ENCODE data around the gene OGG1.
A peak's percentile ranks its signal among the peaks of the same experiment; 100 is the strongest.
"Not testable (repeated sequence)": the region's sequence is repeated elsewhere in the genome, so short reads cannot be mapped to it uniquely, and the experiment has no call there.

The OGG1 gene

GRCh38 chr3:9768141-9768775, 18.5 kb downstream of the OGG1 start:
- Mint-ChIP-seq H3K27ac (peak overlapping the region; percentile 90), H3K4me1 (peaks cover 58% of the 10 kb centered on the region), H3K9me3 (no peaks in the 10 kb centered on the region), H3K4me3 (peak overlapping the region; percentile 80), H3K36me3 (peaks cover 62% of the 10 kb centered on the region)
- ATAC-seq = no peak
- no peak for DNase-seq (ENCODE audit: low spot score in 2 of 2)

- Mint-ChIP-seq H3K27ac (peak overlapping the region; percentile 90), H3K36me3 (peaks cover 54% of the 10 kb centered on the region), H3K9me3 (no peaks in the 10 kb centered on the region), H3K4me3 (peak overlapping the region; percentile 80), H3K4me1 (peaks cover 58% of the 10 kb centered on the region)
- DNase-seq (ENCODE audit: low spot score in 2 of 2) = no peak
- ATAC-seq = peak; percentile 3
These were observed 19.3 kb downstream of the OGG1 start for GRCh38 chr3:9769012-9769411.

- Mint-ChIP-seq H3K9me3 (no peaks in the 10 kb centered on the region), H3K4me3 (peak within 1 kb of the TSS; percentile 80), H3K27ac (peak within 1 kb of the TSS; percentile 90), H3K36me3 (peaks cover 48% of the 10 kb centered on the region), H3K4me1 (peaks cover 58% of the 10 kb centered on the region)
- peak; percentile 59 to 81 for DNase-seq (ENCODE audit: low spot score in 2 of 2)
- peak; percentile 96 for ATAC-seq
These were observed 19.9 kb downstream of the OGG1 start, which contains the start of gene CAMK1 for GRCh38 chr3:9769426-9770275. TSS of gene CAMK1 (minus strand) at chr3:9769947. CDS start at chr3:9767749, 2,198 bp downstream.

- H3K36me3 Mint-ChIP-seq = peaks cover 41% of the 10 kb centered on the region
- no peak for DNase-seq (ENCODE audit: low spot score in 2 of 2)
- ATAC-seq = no peak
- H3K9me3 Mint-ChIP-seq = no peaks in the 10 kb centered on the region
- peak overlapping the region; percentile 80 for H3K4me3 Mint-ChIP-seq
- H3K27ac Mint-ChIP-seq = peak overlapping the region; percentile 90
- peaks cover 53% of the 10 kb centered on the region for H3K4me1 Mint-ChIP-seq
These were observed 20.6 kb downstream of the OGG1 start for GRCh38 chr3:9770276-9770812.

GRCh38 chr3:9771007-9771406, 21.3 kb downstream of the OGG1 start:
- peaks cover 49% of the 10 kb centered on the region for H3K4me1 Mint-ChIP-seq
- DNase-seq (ENCODE audit: low spot score in 2 of 2); H3K9me3 Mint-ChIP-seq; ATAC-seq: not testable (repeated sequence)
- H3K4me3 Mint-ChIP-seq = peak overlapping the region; percentile 80
- H3K36me3 Mint-ChIP-seq = peaks cover 34% of the 10 kb centered on the region
- peak overlapping the region; percentile 90 for H3K27ac Mint-ChIP-seq

- H3K27ac Mint-ChIP-seq = peak overlapping the region; percentile 99
- ATAC-seq = no peak
- H3K4me3 Mint-ChIP-seq = peak overlapping the region; percentile 71
- peaks cover 62% of the 10 kb centered on the region for H3K4me1 Mint-ChIP-seq
- H3K9me3 Mint-ChIP-seq = no peaks in the 10 kb centered on the region
- DNase-seq (ENCODE audit: low spot score in 2 of 2) = no peak
- peaks cover 47% of the 10 kb centered on the region for H3K36me3 Mint-ChIP-seq
These were observed 27.3 kb downstream of the OGG1 start for GRCh38 chr3:9776896-9777693.

GRCh38 chr3:9777694-9778021, 27.9 kb downstream of the OGG1 start:
- Mint-ChIP-seq H3K9me3 (no peaks in the 10 kb centered on the region), H3K4me3 (peak overlapping the region; percentile 71), H3K27ac (peak overlapping the region; percentile 99), H3K4me1 (peaks cover 68% of the 10 kb centered on the region), H3K36me3 (peaks cover 53% of the 10 kb centered on the region)
- ATAC-seq (peak; percentile 42), DNase-seq (ENCODE audit: low spot score in 2 of 2) (no peak)

GRCh38 chr3:9778143-9779074, 28.7 kb downstream of the OGG1 start:
- ATAC-seq (peak; percentile 92), DNase-seq (ENCODE audit: low spot score in 2 of 2) (peak; percentile 23 to 70)
- Mint-ChIP-seq H3K4me1 (peaks cover 71% of the 10 kb centered on the region), H3K4me3 (peak overlapping the region; percentile 71), H3K27ac (peak overlapping the region; percentile 99), H3K36me3 (peaks cover 60% of the 10 kb centered on the region), H3K9me3 (no peaks in the 10 kb centered on the region)

- H3K4me3 Mint-ChIP-seq = peak overlapping the region; percentile 71
- no peak for DNase-seq (ENCODE audit: low spot score in 2 of 2)
- H3K4me1 Mint-ChIP-seq = peaks cover 71% of the 10 kb centered on the region
- peak overlapping the region; percentile 99 for H3K27ac Mint-ChIP-seq
- ATAC-seq = no peak
- H3K9me3 Mint-ChIP-seq = no peaks in the 10 kb centered on the region
- peaks cover 67% of the 10 kb centered on the region for H3K36me3 Mint-ChIP-seq
These were observed 29.4 kb downstream of the OGG1 start for GRCh38 chr3:9779075-9779593.

GRCh38 chr3:9779721-9780457, 30.1 kb downstream of the OGG1 start:
- peak; percentile 43 to 84 for DNase-seq (ENCODE audit: low spot score in 2 of 2)
- peak overlapping the region; percentile 71 for H3K4me3 Mint-ChIP-seq

GRCh38 chr3:9780458-9780812, 30.7 kb downstream of the OGG1 start:
- Mint-ChIP-seq H3K9me3 (no peaks in the 10 kb centered on the region), H3K4me3 (peak overlapping the region; percentile 71), H3K27ac (peak overlapping the region; percentile 99), H3K4me1 (peaks cover 73% of the 10 kb centered on the region), H3K36me3 (peaks cover 80% of the 10 kb centered on the region)
- ATAC-seq (peak; percentile 4), DNase-seq (ENCODE audit: low spot score in 2 of 2) (no peak)

More at GRCh38 chr3:9779721-9780457, 30.1 kb downstream of the OGG1 start:
- H3K27ac Mint-ChIP-seq = peak overlapping the region; percentile 99
- H3K9me3 Mint-ChIP-seq = no peaks in the 10 kb centered on the region
- H3K4me1 Mint-ChIP-seq = peaks cover 71% of the 10 kb centered on the region
- peaks cover 75% of the 10 kb centered on the region for H3K36me3 Mint-ChIP-seq
- peak; percentile 76 for ATAC-seq

GRCh38 chr3:9780910-9781309, 31.2 kb downstream of the OGG1 start:
- ATAC-seq (no peak), DNase-seq (ENCODE audit: low spot score in 2 of 2) (no peak)
- Mint-ChIP-seq H3K27ac (peak overlapping the region; percentile 99), H3K9me3 (no peaks in the 10 kb centered on the region), H3K4me3 (peak overlapping the region; percentile 71), H3K36me3 (peaks cover 85% of the 10 kb centered on the region), H3K4me1 (peaks cover 73% of the 10 kb centered on the region)

GRCh38 chr3:9781551-9781950, 31.8 kb downstream of the OGG1 start:
- ATAC-seq = no peak
- peaks cover 87% of the 10 kb centered on the region for H3K36me3 Mint-ChIP-seq
- peak overlapping the region; percentile 99 for H3K27ac Mint-ChIP-seq
- no peaks in the 10 kb centered on the region for H3K9me3 Mint-ChIP-seq
- peaks cover 67% of the 10 kb centered on the region for H3K4me1 Mint-ChIP-seq
- no peak overlapping the region for H3K4me3 Mint-ChIP-seq
- DNase-seq (ENCODE audit: low spot score in 2 of 2) = no peak
